MM.1S (cell line): ENCODE results near the gene LGR4.

Source experiments
- DNase-seq: peaks from one replicate; pipeline ENCODE4 v3.0.0-alpha.2; 2015
- H2AFZ ChIP-seq: fragments of 300-600 bp; sonication (generic); 2 replicates; pipeline ENCODE4 v1.6.0; 2016; ENCODE audit warnings: antibody characterized with exemption, low read length
- H3F3A ChIP-seq: fragments of 300-600 bp; sonication (generic); 2 replicates; pipeline ENCODE4 v1.6.1; 2016; ENCODE audit warnings: mild to moderate bottlenecking, antibody characterized with exemption, low read length, moderate library complexity, mixed read lengths; ENCODE audit not compliant: insufficient read depth
- H3K27ac ChIP-seq: fragments of 300-600 bp; sonication (generic); 2 replicates; pipeline ENCODE4 v1.5.1; 2016; ENCODE audit warnings: mild to moderate bottlenecking, low read length
- H3K27me3 ChIP-seq: fragments of 300-600 bp; sonication (generic); replicated peaks from 2 replicates; pipeline ENCODE4 v1.6.0; 2016; ENCODE audit warnings: low read length; ENCODE audit not compliant: insufficient read depth
- H3K36me3 ChIP-seq: fragments of 300-600 bp; sonication (generic); replicated peaks from 2 replicates; pipeline ENCODE4 v1.6.1; 2016; ENCODE audit warnings: mild to moderate bottlenecking, low read length, mixed read lengths; ENCODE audit not compliant: insufficient read depth
- H3K4me1 ChIP-seq: fragments of 300-600 bp; sonication (generic); 2 replicates; pipeline ENCODE4 v1.6.1; 2016; ENCODE audit warnings: low read length, mixed read lengths
- H3K4me2 ChIP-seq: fragments of 300-600 bp; sonication (generic); 2 replicates; pipeline ENCODE4 v1.6.0; 2016; ENCODE audit warnings: low read depth, low read length
- H3K4me3 ChIP-seq: fragments of 300-600 bp; sonication (generic); 2 replicates; pipeline ENCODE4 v1.5.1; 2016; ENCODE audit warnings: low read length, mixed read lengths
- H3K79me2 ChIP-seq: fragments of 300-600 bp; sonication (generic); 2 replicates; pipeline ENCODE4 v1.6.1; 2016; ENCODE audit warnings: mixed run types, low read length, mixed read lengths
- H3K9ac ChIP-seq: fragments of 300-600 bp; sonication (generic); 2 replicates; pipeline ENCODE4 v1.6.1; 2016; ENCODE audit warnings: low read length, mixed read lengths
- H3K9me2 ChIP-seq: fragments of 300-600 bp; sonication (generic); replicated peaks from 2 replicates; pipeline ENCODE4 v1.6.1; 2016; ENCODE audit warnings: mild to moderate bottlenecking, low read length, mixed read lengths; ENCODE audit not compliant: insufficient read depth
- H3K9me3 ChIP-seq: fragments of 300-600 bp; sonication (generic); replicated peaks from 2 replicates; pipeline ENCODE4 v1.6.1; 2016; ENCODE audit warnings: mild to moderate bottlenecking, low read length, mixed read lengths; ENCODE audit not compliant: insufficient read depth
- H4K20me1 ChIP-seq: fragments of 300-600 bp; sonication (generic); 2 replicates; pipeline ENCODE4 v1.6.1; 2016; ENCODE audit warnings: mild to moderate bottlenecking, low read length, moderate library complexity, mixed read lengths; ENCODE audit not compliant: insufficient read depth
- EZH2 ChIP-seq: fragments of 300-600 bp; sonication (generic); optimal IDR thresholded peaks from 2 replicates; pipeline ENCODE3; 2017; ENCODE audit warnings: low read depth, mild to moderate bottlenecking, antibody characterized with exemption, low read length, mixed read lengths
- EZH2phosphoT487 ChIP-seq: fragments of 300-600 bp; sonication (generic); IDR thresholded peaks from 2 replicates; pipeline ENCODE4 v1.6.1; 2018; ENCODE audit warnings: antibody characterized with exemption, low read length
- TF ChIP-seq, protein P1 (sequence below): fragments of 300-600 bp; sonication (generic); IDR thresholded peaks from 2 replicates; pipeline ENCODE4 v1.5.1; 2016; ENCODE audit warnings: antibody characterized with exemption, low read length, mixed read lengths

The LGR4 gene

GRCh38 chr11:27512238-27512637 lies 39.6 kb upstream of the LGR4 start:
- no peaks in the 10 kb centered on the region for H3K9me2 ChIP-seq
- no peak overlapping the region for H2AFZ ChIP-seq
- no peaks in the 10 kb centered on the region for H4K20me1 ChIP-seq
- TF ChIP-seq EZH2phosphoT487 (no peak), EZH2 (no peak)
- TF ChIP-seq, protein P1, sequence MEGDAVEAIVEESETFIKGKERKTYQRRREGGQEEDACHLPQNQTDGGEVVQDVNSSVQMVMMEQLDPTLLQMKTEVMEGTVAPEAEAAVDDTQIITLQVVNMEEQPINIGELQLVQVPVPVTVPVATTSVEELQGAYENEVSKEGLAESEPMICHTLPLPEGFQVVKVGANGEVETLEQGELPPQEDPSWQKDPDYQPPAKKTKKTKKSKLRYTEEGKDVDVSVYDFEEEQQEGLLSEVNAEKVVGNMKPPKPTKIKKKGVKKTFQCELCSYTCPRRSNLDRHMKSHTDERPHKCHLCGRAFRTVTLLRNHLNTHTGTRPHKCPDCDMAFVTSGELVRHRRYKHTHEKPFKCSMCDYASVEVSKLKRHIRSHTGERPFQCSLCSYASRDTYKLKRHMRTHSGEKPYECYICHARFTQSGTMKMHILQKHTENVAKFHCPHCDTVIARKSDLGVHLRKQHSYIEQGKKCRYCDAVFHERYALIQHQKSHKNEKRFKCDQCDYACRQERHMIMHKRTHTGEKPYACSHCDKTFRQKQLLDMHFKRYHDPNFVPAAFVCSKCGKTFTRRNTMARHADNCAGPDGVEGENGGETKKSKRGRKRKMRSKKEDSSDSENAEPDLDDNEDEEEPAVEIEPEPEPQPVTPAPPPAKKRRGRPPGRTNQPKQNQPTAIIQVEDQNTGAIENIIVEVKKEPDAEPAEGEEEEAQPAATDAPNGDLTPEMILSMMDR, result no peak
- H3K9ac ChIP-seq, result no peak overlapping the region
- H3K36me3 ChIP-seq, result no peaks in the 10 kb centered on the region
- peaks cover 5% of the 10 kb centered on the region; the same call in 1 of the 2 replicates for H3K4me1 ChIP-seq
- H3K9me3 ChIP-seq, result no peaks in the 10 kb centered on the region
- H3K27me3 ChIP-seq, result no peaks in the 10 kb centered on the region
- no peaks in the 10 kb centered on the region for H3F3A ChIP-seq
- no peaks in the 10 kb centered on the region for H3K79me2 ChIP-seq
- H3K27ac ChIP-seq, result no peak overlapping the region
- H3K4me3 ChIP-seq, result no peak overlapping the region
- no peak overlapping the region for H3K4me2 ChIP-seq
- DNase-seq, result no peak

DNA sequence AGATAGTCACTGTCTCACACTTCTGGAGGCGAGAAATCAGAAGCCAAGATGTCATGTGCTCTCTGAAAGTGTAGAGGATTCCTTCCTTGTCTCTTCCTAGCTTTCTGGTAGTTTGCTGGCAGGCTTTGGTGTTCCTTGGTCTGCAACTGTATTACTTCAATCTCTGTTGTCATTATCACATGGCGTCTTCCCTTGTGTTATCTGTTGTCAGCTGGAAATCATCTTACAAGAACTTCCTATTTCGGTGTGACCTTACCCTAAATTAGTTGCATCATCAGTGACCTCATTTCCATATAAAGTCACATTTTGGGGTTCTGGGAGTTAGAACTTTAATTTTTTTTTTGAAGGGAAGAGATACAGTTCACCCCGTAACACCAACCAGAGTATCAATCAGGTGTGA lies 37.3 kb upstream of the LGR4 start:
- H3K27me3 ChIP-seq, result no peaks in the 10 kb centered on the region
- H3F3A ChIP-seq, result 0 out of 2 replicates have a peak, but pooled peaks cover 10% of the 10 kb centered on the region
- no peak overlapping the region for H3K4me2 ChIP-seq
- H3K9me2 ChIP-seq, result no peaks in the 10 kb centered on the region
- no peak overlapping the region for H3K9ac ChIP-seq
- H4K20me1 ChIP-seq, result no peaks in the 10 kb centered on the region
- TF ChIP-seq, protein P1, result no peak
- TF ChIP-seq EZH2, result no peak
- TF ChIP-seq EZH2phosphoT487, result no peak
- no peak overlapping the region for H3K4me3 ChIP-seq
- H3K9me3 ChIP-seq, result no peaks in the 10 kb centered on the region
- no peak overlapping the region for H2AFZ ChIP-seq
- no peak for DNase-seq
- no peak overlapping the region for H3K27ac ChIP-seq
- H3K36me3 ChIP-seq, result no peaks in the 10 kb centered on the region
- peaks cover 19% of the 10 kb centered on the region for H3K79me2 ChIP-seq
- H3K4me1 ChIP-seq, result peaks cover 9% of the 10 kb centered on the region; the same call in 1 of the 2 replicates

- TF ChIP-seq, protein P1, result no peak
- TF ChIP-seq EZH2, result no peak
- no peak for TF ChIP-seq EZH2phosphoT487
- H3K27me3 ChIP-seq, result no peaks in the 10 kb centered on the region
- H3K79me2 ChIP-seq, result peaks cover 41% of the 10 kb centered on the region
- H3F3A ChIP-seq, result 0 out of 2 replicates have a peak, but pooled peaks cover 10% of the 10 kb centered on the region
- H3K4me3 ChIP-seq, result peak overlapping the region; percentile 95
- peak overlapping the region; percentile 62 for H3K4me2 ChIP-seq
- no peaks in the 10 kb centered on the region for H4K20me1 ChIP-seq
- H3K27ac ChIP-seq, result no peak overlapping the region
- 0 out of 2 replicates have a peak overlapping the region, but pooled peaks have one; percentile 95 for H2AFZ ChIP-seq
- H3K9ac ChIP-seq, result peak overlapping the region; percentile 90; the same call in 1 of the 2 replicates
- no peaks in the 10 kb centered on the region for H3K9me3 ChIP-seq
- H3K36me3 ChIP-seq, result no peaks in the 10 kb centered on the region; the same call in 1 of the 2 replicates
- H3K9me2 ChIP-seq, result no peaks in the 10 kb centered on the region
- DNase-seq, result no peak
- H3K4me1 ChIP-seq, result peaks cover 9% of the 10 kb centered on the region; the same call in 1 of the 2 replicates
These were observed 35.1 kb upstream of the LGR4 start for GRCh38 chr11:27507557-27508322.
